NCI-H69 (cell line): Measurements from ENCODE around the gene ZNF672.

Source experiments
- DNase-seq: peaks from one replicate; lab custom pipeline; 2025; lab: John Stamatoyannopoulos, UW

ZNF672 gene

DNA sequence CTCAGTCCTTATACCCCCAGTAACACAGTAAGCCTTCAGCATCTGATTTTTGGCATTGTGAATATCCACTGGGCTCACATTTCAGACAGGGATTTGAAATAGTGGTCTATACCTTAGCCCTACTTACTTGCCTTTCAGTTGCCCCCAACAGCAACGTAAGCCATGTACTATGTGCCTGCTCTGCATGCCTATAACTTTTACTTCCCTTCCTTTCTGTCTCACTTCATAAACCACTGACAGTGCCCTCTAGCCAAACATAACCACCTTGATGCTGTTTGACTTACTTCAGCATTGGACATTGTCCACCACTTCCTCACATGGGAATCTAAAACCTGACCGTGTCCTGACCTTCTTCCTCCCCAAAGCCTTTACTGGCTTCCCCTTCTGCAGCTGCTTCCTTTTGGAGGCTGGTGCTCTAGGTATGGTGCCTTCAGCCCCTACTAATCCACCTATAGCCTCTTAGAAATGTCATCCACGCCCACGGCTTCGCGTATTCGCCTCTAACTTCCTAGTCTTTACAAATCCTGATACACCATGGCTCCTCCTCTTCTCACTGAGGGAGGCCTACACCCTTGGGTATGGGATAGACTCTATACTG is 3.6 kb upstream of the ZNF672 start:
- DNase-seq, result no peak

DNA sequence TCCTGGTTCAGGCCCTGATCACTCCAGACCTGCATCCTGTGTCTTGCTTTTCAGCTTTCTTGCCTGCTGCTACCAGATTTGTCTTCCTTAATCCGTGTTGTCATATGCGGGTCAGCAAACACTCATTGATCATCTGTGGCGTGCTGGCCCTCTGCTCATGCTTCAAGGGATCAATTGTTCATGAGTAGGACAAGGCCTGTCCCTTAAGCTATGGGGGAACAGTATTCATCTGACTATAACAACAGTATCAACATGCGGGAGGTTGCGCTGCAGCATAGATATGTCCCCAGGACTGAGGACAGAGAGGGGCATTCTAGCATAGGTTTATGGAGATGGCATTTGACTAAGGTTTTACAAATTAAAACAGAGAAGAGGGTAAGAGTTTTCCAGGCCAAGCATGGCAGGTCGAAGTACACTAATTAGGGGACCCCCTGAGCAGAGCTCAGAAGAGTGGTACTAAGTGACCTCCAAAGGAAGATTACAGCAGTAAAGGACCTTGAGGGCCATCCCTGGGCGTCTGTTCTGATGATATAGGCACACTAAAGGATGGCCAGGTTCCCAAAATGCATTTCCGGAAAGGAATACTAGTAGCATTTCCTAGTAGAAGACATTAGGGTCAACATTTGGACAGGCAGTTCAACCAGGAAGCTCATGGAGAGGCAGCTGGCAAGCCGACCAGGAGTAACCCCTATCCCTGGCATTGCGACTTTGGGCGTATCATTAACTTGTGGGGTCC is 811 bp upstream of the ZNF672 start:
- DNase-seq, result peak; percentile 67

DNA sequence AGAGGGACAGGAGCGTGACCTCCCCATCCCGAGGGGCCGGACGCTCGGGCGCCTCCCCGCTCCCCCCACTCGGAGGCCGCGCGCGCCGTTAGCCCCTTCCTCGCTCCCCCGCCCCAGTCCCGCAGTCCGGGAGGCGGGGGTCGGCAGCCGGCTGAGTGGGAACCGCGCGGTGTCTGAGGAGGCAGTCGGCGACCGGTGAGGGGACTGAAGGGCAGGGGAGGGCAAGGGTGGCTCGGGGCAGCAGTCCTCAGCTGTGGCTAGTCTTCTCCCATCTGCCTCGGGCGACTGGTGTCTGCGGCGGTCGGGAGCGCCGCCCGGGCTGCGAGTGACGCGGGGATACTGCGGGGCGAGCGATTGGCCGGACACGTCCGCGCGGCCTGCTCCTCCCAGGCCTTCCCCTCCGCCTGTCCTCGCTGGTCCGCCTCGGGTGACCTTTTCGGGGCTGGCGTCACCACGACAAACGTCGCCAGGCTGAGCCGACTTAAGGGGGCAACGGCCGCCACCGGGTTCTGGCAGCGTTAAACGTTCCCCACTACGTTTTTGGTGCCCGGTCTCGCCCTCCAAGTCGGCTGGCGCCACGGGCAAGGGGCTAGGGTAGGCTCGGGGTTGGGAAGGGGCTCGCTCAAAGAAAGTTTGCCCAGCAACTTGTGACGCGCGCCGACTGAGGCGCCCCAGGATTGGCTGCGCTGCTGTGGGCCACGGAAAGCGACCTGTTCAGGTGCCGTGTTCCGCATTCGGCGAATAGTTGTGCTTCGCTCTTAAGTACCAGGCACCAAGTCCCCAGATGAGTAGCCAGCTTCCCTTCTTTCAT is 538 bp downstream of the ZNF672 start:
- peak; percentile 94 for DNase-seq

DNA sequence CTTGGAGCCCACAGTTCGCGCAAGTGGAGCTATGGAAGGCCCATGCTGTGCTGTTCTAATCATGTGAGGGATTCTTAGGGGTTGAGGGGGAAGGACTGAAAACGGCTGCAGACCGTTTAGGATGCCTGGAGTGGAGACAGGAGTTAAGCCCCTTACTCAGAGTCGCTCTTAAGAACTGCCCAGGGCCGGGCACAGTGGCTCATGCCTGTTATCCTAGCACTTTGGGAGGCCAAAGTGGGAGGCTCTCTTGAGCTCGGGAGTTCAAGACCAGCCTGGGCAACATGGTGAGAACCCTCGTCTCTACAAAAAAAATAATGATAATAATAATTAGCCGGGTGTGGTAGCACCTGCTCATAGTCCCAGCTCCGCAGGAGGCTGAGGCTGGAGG is 1.1 kb downstream of the ZNF672 start:
- peak; percentile 68 for DNase-seq

DNA sequence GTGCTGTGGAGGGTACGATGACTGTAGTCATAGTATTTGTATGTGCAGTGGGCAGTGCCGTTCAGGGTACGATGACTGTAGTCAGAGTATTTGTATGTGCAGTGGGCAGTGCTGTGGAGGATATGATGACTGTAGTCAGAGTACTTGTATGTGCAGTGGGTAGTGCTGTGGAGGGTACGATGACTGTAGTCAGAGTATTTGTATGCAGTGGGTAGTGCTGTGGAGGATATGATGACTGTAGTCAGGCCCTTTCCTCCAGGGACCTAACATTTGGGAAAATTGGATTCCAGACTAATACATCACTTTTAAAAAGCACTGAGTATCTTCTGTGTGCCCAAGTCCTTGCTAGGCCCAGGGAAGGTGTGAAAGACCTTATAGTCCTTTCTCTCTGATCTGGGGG is 2.9 kb downstream of the ZNF672 start:
- no peak for DNase-seq

DNA sequence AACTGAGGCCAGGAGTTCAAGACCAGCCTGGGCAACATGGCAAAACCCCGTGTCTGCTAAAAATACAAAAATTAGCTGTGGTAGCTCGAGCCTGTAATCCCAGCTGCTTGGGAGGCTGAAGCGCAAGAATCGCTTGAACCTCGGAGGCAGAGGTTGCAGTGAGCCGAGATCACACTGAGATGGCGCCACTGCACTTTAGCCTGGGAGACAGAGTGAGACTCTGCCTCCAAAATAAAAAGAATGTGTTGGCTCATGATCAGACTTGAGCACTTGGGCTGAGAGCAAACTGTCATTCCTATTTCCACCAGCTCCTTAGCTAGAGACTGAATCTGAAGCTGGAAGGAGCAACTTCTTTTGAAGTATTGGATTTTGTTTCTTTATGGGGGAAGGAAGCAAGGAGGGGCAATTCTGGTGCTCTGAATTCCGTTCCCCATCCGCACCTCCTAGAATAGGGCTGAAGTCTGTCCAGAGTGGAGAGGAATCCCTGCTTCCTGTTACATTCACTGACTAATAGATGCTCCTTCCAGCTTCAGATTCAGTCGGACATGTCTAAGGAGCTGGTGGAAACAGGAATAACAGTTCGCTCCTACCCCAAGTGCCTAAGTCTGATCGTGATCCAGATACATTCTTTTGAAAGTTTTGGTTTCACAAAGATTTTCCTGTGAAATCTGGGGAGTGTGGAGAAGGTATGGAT is 3.8 kb downstream of the ZNF672 start:
- DNase-seq, result peak; percentile 42

DNA sequence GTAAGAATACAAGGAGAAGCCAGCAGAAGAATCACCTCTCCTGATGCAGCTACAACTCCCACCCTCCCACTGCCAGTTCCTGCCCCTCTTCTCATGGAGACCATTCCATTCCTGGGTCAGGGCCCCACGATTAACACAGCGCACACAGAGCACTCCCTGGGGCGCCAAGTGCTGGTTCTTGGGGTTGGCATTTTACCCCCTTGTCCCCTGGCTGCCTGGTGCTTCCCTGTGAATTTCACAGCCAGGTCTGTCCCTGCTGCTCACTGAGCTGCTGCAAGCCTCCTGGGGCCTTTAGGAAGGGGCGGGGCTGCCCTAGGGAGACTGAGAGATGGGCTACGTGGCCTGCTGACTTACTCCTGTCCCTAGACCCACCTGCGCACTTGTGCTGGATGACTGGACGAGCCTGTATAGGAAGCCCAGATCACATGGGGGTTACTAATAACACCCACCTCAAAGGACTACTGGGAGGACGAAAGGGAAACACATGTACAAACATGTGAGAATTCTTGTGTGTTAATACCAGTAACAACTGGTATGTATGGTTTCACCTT is 4.8 kb downstream of the ZNF672 start:
- DNase-seq, result no peak

DNA sequence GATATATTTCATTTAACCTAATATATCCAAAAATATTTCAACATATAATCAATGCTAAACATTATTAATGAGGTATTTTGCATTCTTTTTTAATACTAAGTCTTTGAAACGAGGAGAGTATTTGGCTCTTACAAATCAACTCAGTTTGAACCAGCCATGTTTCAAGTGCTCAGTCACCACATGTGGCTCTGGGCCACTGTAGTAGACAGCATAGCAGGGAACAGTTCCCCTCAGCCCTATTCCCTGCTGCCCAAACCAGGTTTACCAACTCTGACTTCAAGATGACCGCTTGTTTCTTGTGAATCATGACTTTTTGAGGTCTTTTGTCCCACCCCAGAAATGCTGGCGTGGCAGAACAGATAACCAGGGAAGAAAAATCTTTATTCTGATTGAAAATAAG is 5.7 kb downstream of the ZNF672 start:
- DNase-seq, result no peak

DNA sequence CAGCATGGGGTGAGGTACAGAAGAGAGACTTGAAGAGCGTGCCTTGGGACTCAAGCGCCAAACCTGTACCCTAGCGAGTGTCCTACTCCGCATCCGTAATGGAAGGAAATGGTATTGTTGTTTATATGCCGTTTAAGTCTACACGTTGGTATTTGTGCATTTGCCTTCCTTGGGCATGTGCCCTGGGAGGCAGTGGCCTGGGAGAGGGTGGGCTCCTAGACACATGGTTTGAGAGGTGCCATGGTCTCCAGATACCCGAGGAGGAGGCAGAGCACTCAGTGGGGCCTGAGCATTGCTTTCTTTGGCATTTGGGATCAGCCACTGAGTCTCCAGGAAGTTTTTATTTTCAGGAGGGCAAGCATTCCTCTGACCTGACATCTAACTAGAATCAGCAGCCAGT is 6.5 kb downstream of the ZNF672 start:
- DNase-seq, result no peak

DNA sequence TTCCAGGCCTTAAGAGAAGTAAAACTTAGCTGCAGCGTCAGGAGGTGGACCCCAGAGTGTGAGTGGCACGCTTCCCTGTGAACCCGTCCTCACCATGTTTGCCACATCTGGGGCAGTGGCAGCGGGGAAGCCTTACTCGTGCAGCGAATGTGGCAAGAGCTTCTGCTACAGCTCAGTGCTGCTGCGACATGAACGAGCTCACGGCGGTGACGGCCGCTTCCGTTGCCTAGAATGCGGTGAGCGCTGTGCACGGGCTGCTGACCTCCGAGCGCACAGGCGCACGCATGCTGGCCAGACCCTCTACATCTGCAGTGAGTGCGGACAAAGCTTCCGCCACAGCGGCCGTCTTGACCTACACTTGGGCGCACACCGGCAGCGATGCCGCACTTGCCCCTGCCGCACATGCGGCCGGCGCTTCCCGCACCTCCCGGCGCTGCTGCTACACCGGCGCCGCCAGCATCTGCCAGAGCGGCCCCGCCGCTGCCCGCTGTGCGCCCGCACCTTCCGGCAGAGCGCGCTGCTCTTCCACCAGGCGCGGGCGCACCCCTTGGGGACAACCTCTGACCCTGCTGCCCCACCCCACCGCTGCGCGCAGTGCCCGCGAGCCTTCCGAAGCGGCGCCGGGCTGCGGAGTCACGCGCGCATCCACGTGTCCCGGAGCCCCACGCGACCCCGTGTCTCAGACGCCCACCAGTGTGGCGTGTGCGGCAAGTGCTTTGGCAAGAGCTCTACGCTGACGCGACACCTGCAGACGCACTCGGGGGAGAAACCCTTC is 9.3 kb downstream of the ZNF672 start:
- no peak for DNase-seq

DNA sequence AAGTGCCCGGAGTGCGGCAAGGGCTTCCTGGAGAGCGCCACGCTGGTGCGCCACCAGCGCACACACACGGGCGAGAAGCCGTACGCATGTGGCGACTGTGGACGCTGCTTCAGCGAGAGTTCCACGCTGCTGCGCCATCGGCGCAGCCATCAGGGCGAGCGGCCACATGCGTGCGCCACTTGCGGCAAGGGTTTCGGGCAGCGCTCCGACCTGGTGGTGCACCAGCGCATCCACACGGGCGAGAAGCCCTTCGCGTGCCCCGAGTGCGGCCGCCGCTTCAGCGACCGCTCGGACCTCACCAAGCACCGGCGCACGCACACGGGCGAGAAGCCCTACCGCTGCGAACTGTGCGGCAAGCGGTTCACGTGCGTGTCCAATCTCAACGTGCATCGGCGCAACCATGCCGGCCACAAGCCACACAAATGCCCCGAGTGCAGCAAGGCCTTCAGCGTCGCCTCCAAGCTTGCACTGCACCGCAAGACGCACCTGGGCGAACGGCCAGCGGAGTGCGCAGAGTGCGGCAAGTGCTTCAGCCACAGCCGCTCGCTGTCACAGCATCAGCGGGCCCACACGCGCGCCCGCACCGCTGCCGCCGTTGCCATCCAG is 10.0 kb downstream of the ZNF672 start:
- DNase-seq, result no peak

DNA sequence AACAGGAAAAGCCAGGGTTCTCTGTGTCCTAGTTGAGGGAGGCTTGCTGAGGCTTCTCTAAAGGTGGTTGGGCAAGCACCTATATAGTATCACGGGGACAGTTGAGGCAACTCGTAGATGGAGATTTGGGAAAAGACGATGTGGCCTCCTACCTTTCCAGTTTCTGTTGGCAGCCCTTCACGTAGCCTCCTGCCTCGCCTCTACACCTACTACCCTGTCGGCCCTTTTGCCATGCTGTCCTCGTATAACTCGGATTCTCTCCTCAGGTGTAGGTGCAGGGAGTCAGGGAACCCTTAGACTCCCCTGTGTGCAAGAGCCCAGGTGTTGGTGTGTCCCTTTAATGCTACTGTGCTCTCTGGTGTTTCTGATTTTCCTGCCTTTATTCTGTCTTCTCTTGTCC is 10.6 kb downstream of the ZNF672 start:
- DNase-seq, result no peak

DNA sequence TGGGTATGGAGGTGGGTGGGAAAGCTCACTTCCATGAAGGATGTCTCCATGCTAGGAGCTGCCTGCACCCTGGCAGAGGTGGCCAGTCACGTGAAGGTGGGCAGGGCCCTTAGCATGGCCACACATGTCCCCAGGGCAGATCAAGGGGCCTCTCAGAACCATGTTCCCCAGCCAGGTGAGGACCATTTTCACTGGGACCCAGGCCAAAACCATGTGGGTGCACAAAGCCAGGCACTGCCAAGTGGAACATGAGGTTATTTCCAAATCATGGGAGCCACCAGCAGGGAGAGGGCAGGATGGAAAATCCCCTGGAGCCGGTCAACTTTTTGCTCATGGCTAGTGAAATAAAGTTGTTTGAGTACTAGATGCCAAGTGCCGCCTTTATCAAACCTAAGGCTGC is 11.1 kb downstream of the ZNF672 start:
- no peak for DNase-seq

DNA sequence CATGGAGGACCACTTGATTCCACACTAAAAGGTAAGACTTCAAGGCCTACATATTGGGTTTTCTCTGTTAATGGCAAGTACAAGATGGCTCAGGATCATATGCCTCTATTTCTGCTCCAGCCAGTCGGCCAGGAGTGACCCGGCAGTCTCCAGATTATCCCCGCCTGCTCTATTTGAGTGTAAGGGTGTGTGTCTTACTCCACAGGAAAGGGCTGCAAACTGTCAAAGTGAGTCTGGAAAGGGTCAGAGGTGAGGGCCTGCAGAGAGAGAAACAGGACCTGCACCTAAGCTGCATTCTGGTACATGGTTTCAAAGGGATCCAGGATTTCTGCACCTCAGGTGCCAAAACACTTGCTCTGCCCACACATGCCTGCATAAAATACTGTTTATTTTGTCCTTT is 11.6 kb downstream of the ZNF672 start:
- DNase-seq, result no peak

DNA sequence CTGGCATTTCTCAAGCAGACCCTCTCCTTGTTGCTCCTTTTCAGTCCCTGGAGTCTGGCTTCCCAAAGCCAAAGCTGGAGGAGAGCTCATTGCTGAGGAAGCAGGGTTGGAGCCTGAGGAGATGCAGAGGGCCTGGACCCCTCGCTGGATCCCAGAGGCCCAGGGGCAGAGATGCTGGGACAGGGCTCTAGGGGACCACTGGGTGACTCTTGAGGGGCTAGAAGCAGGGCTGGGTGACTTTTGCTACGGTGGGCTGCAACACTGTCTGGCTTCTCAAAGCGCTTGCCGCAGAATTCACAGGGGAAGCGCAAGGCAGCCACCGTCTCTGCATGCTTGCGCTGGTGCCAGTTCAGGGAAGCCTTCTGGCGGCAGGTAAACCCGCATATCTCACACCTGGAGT is 12.1 kb downstream of the ZNF672 start:
- no peak for DNase-seq

DNA sequence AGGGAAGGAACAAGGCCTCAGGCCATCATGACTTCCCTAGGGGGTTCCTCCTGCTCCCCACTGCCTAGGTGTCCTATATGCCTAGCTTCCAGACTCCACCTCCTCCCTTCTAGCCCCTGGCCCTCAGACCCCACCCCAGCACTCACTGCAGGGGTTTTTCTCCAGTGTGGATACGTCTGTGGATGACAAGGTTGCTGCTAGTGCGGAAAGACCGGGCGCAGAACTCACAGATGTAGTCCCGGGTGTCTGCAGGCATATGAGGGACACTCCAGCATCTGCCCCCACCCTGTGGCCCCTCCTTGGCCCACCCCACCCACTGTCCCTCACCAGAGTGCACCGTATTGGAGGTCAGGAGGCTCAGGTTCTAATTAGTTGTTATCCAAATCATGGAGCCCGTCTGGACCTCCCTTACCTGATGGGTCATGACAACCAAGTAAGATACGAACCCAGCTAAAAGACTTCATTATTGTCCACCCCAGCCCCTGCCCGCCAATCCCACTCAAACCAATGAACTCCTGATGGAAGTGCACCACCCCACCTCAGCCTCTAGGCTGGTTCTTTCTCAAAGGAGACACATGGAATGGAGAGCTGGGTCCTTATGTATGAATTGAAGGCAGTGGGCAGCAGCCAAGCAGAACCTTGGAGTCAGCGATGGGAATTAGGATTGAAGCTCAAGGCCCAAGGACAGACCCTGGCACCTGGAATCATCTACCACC is 12.7 kb downstream of the ZNF672 start:
- no peak for DNase-seq

DNA sequence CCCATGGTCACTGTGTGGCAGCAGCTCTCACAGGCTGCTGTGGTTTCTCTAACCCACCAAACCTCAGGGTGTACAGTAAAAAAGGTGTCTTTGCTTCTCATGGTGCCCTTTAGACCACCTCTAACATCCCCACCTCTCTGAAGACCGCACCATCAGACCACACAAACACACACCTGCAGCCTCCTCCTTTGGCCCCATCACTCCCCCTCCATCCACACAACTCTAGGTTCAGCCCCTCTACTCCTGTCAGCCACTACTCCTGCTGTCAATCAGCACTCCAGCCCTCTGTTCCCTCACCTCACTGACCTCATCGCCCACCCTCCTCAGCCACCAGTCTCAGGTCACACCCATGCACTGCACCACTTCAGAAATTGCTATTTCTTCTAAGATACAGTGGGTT is 13.4 kb downstream of the ZNF672 start:
- DNase-seq, result no peak

DNA sequence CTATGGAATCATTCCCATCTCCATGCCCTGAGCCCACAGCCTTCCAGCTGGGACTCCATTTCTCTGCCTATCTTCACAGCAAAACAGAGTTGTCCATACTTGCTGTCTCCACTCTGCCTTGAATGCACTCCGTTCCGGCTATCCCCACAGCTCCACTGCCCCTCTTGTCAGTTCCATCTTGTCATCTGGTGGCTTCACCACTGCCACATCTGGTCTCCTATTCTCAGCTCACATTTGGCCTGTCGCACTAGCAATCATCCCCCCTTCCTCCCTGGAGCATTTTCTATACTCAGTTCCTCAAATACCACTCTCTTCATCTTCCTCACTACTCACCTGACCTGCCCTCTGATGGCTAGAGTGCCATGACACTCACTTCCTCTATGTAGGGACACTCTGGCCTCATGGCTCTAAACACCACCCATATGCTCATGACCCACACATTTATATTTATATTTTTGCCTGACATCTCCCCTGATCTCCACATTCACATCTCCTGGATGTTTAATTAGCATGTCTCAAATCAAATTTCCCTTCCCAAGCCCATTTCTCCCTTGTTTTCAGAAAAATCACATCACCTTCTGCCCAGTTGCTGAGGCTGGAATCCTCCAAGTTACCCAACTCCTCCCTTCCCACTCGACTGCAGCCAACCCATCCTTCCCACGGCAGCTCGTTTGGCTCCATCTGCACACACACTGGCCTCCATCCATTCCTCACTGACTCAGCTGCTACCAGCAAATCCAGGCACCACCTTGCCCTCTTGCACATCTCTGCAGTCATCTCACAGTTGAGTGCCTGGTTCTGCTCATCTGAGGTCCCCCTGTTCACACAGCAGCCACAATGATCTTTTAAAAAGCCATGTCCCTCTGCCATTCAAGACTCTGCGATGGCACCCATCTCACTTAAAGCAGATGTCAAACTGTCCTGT is 14.7 kb downstream of the ZNF672 start:
- no peak for DNase-seq

DNA sequence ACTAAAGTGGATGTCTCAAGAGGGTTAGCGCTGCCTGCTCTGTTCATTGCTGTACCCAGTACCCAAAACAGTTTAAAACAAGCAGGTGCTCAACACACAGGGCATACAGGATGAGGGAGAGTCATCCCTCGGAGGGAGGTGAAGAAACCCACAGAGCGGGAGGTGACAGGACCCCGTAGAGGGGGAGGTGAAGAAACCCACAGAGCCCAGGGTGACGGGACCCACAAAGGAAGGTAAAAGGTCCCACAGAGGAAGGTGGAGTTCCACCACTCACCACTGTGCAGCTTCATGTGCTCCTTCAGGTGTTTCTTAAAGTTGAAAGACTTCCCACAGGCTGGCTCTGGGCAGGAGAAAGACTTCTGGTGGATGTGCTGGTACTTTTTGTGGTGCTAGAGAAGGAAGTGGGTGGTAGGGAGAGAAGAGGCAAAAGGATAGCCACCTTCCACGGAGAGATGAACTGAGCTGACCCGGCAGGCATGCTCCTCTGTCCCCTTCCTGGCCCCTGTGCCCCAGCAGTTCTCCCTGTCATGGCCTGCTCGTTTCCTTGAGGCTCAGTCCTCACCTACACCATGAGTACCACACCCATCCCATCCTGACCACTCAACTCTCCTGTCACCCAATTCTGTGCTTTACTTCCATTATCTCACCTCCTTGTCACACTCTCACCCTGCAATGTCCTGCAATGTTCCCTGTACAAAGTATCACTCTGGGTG is 15.8 kb downstream of the ZNF672 start:
- no peak for DNase-seq
